ENCODE results near the gene MRPL24. TPM values are rescaled to one million over a fixed set of nuclear protein-coding genes. Genes with fewer than 3 reads are reported as not detected.
A peak's percentile ranks its signal among the peaks of the same experiment; 100 is the strongest.

The MRPL24 gene
- total RNA-seq, 1 donor from 2014 or later = 60.3 TPM

GRCh38 chr1:156740237-156740740 is 599 bp downstream of the MRPL24 start:
- no peak for TF ChIP-seq CTCF (IDR thresholded peaks at IDR 0.05; ENCODE audit: insufficient read depth, low read length, severe bottlenecking)
- no peaks in the 10 kb centered on the region for H3K27me3 ChIP-seq (ENCODE audit: control insufficient read depth, insufficient read depth, low read length)
- DNase-seq (ENCODE audit: low read depth) = no peak
- no peak for FAIRE-seq
- peaks cover 26% of the 10 kb centered on the region for H3K36me3 ChIP-seq (ENCODE audit: control insufficient read depth, insufficient read depth, low read length)
- H3K4me3 ChIP-seq (ENCODE audit: low read depth, low read length) = peak overlapping the region; percentile 89

- Histone ChIP-seq H3K4me3 (ENCODE audit: low read depth, low read length) (no peak overlapping the region), H3K27me3 (ENCODE audit: control insufficient read depth, insufficient read depth, low read length) (no peaks in the 10 kb centered on the region), H3K36me3 (ENCODE audit: control insufficient read depth, insufficient read depth, low read length) (peaks cover 23% of the 10 kb centered on the region)
- FAIRE-seq = no peak
- DNase-seq (ENCODE audit: low read depth) = no peak
- no peak for TF ChIP-seq CTCF (IDR thresholded peaks at IDR 0.05; ENCODE audit: insufficient read depth, low read length, severe bottlenecking)
Observed at GRCh38 chr1:156738916-156739315, 2.0 kb downstream of the MRPL24 start.

- no peak for TF ChIP-seq CTCF (IDR thresholded peaks at IDR 0.05; ENCODE audit: insufficient read depth, low read length, severe bottlenecking)
- FAIRE-seq (no peak), DNase-seq (ENCODE audit: low read depth) (no peak)
- Histone ChIP-seq H3K27me3 (ENCODE audit: control insufficient read depth, insufficient read depth, low read length) (no peaks in the 10 kb centered on the region), H3K4me3 (ENCODE audit: low read depth, low read length) (no peak overlapping the region), H3K36me3 (ENCODE audit: control insufficient read depth, insufficient read depth, low read length) (peaks cover 23% of the 10 kb centered on the region)
Observed at GRCh38 chr1:156738407-156738806, 2.5 kb downstream of the MRPL24 start.

- no peak for TF ChIP-seq CTCF (IDR thresholded peaks at IDR 0.05; ENCODE audit: insufficient read depth, low read length, severe bottlenecking)
- H3K36me3 ChIP-seq (ENCODE audit: control insufficient read depth, insufficient read depth, low read length) = peaks cover 23% of the 10 kb centered on the region
- DNase-seq (ENCODE audit: low read depth) (no peak), FAIRE-seq (no peak)
- H3K4me3 ChIP-seq (ENCODE audit: low read depth, low read length) = no peak overlapping the region
- no peaks in the 10 kb centered on the region for H3K27me3 ChIP-seq (ENCODE audit: control insufficient read depth, insufficient read depth, low read length)
Observed at GRCh38 chr1:156733989-156734584, 6.8 kb downstream of the MRPL24 start.

- Histone ChIP-seq H3K27me3 (ENCODE audit: control insufficient read depth, insufficient read depth, low read length) (no peaks in the 10 kb centered on the region), H3K36me3 (ENCODE audit: control insufficient read depth, insufficient read depth, low read length) (peaks cover 14% of the 10 kb centered on the region), H3K4me3 (ENCODE audit: low read depth, low read length) (peak within 1 kb of the TSS; percentile 92)
- TF ChIP-seq CTCF (IDR thresholded peaks at IDR 0.05; ENCODE audit: insufficient read depth, low read length, severe bottlenecking) = no peak
- no peak for FAIRE-seq
- DNase-seq (ENCODE audit: low read depth) = peak; percentile 95
Observed at GRCh38 chr1:156728599-156729462, 12.1 kb downstream of the MRPL24 start, which contains the start of gene ISG20L2. ISG20L2 (minus strand) TSS chr1:156728766; CDS start chr1:156727652, 1,114 bp downstream.

Measured in bronchial epithelial cell (primary cell).